Measurements from ENCODE around the gene RNF180. TPM values are rescaled to one million over a fixed set of nuclear protein-coding genes. Genes with fewer than 3 reads are reported as not detected.

RNF180 gene, protein sequence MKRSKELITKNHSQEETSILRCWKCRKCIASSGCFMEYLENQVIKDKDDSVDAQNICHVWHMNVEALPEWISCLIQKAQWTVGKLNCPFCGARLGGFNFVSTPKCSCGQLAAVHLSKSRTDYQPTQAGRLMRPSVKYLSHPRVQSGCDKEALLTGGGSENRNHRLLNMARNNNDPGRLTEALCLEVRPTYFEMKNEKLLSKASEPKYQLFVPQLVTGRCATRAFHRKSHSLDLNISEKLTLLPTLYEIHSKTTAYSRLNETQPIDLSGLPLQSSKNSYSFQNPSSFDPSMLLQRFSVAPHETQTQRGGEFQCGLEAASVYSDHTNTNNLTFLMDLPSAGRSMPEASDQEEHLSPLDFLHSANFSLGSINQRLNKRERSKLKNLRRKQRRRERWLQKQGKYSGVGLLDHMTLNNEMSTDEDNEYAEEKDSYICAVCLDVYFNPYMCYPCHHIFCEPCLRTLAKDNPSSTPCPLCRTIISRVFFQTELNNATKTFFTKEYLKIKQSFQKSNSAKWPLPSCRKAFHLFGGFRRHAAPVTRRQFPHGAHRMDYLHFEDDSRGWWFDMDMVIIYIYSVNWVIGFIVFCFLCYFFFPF
- polyA plus RNA-seq (2012; ENCODE audit: low read depth, missing spikeins), result not detected

DNA sequence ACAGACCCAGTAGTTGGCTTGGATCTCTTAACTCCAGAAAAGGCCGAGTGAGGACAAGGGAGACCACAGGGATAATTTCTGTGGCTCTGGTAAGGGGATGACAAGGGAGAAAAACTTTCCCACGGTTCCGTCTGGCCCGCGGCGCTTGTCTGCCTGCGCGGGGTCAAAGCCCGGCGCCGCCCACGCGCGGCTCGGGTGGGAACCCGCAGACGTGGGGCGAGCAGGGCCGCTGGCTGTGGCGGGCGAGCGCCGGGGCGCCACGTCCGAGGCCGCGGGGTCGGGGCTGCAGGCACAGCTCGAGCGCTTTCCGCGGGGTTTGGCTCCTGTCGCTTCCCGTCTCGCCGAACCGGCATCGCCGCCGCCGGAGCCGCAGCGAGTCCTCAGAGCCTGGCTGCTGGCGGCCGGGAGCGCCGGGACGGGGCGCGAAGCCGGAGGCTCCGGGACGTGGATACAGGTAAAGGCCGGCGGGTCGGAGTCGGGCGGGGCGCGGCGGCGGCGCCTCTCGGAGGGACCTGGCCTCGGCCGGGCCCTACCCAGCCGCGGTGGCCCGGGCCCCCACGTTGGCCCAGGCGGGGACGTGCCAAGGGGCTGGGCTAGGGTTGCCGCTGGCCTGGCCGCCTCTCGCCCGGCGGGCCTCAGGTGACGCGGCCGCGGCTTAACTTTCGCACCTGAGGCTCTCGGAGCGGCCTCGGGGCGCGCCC is at the start of gene RNF180:
TSS of gene RNF180 (plus strand) at position 344 of the 701 bp plus-strand sequence. CDS start 34,965 bp downstream, outside the sequence.
- no peak for FAIRE-seq
- DNase-seq (ENCODE audit: insufficient read length, low spot score), result peak; percentile 12
- TF ChIP-seq TAF1 (IDR thresholded peaks at IDR 0.05; ENCODE audit: low read depth, low read length) (no peak), POLR2A (IDR thresholded peaks at IDR 0.05; ENCODE audit: low read depth, low read length) (no peak)

DNA sequence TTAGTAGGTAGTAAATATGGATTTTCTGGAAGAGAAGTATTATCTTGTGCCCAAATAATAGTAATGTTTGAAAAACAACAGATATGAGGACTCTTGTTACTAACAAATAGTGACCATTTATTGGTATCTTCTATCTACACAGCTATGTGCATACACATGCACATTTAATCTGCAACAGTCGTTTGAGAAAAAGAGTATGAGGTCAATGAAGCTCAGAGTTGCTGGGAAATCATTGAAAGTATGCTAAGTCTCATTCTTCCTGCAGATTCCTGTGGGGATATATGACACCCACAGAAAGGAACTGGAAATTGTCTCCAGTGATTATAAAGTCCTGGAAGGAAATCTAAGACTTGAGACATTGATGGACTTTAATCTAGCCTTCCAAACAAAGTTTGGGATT is 40.1 kb upstream of the RNF180 start:
- DNase-seq (ENCODE audit: insufficient read length, low spot score), result no peak
- TF ChIP-seq POU2F2 (IDR thresholded peaks at IDR 0.05; ENCODE audit: low read depth, low read length), result no peak
- TF ChIP-seq PAX5 (IDR thresholded peaks at IDR 0.05; ENCODE audit: insufficient read depth, low read length, severe bottlenecking), result no peak
- TF ChIP-seq POLR2AphosphoS5 (IDR thresholded peaks at IDR 0.05; ENCODE audit: low read depth, low read length), result no peak
- FAIRE-seq, result no peak

DNA sequence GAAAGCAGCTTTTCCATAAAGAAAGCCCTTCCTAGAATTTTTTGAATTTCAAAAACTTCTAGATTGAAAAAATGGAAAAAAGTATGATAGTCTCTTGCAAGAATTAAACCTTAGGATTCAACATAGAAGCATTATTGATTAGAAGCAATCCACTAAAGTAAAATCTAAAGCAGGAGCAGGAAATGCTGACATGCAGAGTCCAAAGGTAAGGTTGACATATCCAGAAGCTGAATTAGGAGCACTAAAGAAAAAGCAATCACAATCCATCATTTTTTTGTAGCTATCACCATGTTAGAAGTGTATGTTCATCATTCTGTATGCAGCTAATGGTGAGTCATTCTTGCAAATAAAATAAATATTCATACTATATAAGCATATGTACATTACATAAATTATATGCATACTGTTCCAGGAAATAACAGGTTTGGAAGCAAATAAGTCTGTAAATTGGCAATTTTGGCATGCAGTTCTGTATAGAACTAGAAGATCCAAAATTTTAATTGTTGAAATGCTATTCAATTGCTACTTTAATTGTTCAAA is 39.4 kb upstream of the RNF180 start:
- DNase-seq (ENCODE audit: insufficient read length, low spot score) (no peak), FAIRE-seq (no peak)
- TF ChIP-seq POU2F2 (IDR thresholded peaks at IDR 0.05; ENCODE audit: low read depth, low read length) (no peak), TAF1 (IDR thresholded peaks at IDR 0.05; ENCODE audit: low read depth, low read length) (no peak), SPI1 (IDR thresholded peaks at IDR 0.05; ENCODE audit: low read depth, low read length) (no peak), PAX5 (IDR thresholded peaks at IDR 0.05; ENCODE audit: insufficient read depth, low read length, severe bottlenecking) (no peak), POLR2A (IDR thresholded peaks at IDR 0.05; ENCODE audit: low read depth, low read length) (no peak), POLR2AphosphoS5 (IDR thresholded peaks at IDR 0.05; ENCODE audit: low read depth, low read length) (no peak)

DNA sequence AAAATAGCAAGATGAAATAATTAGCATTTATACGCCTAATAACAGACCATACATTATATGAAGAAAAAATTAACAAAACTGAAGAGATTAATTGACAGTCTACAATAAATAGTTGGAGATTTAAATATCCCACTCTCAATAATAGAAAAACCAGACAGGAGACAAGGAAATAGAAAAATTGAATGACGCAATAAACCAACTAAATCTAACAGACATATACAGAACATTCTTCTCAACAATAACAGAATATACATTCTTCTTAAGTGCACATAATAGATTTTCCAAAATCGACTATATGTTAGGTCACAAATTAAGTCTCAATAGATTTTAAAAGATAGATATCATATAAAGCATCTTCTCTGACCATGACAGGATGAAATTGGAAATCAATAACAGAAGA is 25.6 kb upstream of the RNF180 start:
- FAIRE-seq, result no peak
- TF ChIP-seq PAX5 (IDR thresholded peaks at IDR 0.05; ENCODE audit: insufficient read depth, low read length, severe bottlenecking), result no peak
- TF ChIP-seq POLR2AphosphoS5 (IDR thresholded peaks at IDR 0.05; ENCODE audit: low read depth, low read length), result no peak
- no peak for TF ChIP-seq TAF1 (IDR thresholded peaks at IDR 0.05; ENCODE audit: low read depth, low read length)
- no peak for TF ChIP-seq POU2F2 (IDR thresholded peaks at IDR 0.05; ENCODE audit: low read depth, low read length)
- no peak for DNase-seq (ENCODE audit: insufficient read length, low spot score)

DNA sequence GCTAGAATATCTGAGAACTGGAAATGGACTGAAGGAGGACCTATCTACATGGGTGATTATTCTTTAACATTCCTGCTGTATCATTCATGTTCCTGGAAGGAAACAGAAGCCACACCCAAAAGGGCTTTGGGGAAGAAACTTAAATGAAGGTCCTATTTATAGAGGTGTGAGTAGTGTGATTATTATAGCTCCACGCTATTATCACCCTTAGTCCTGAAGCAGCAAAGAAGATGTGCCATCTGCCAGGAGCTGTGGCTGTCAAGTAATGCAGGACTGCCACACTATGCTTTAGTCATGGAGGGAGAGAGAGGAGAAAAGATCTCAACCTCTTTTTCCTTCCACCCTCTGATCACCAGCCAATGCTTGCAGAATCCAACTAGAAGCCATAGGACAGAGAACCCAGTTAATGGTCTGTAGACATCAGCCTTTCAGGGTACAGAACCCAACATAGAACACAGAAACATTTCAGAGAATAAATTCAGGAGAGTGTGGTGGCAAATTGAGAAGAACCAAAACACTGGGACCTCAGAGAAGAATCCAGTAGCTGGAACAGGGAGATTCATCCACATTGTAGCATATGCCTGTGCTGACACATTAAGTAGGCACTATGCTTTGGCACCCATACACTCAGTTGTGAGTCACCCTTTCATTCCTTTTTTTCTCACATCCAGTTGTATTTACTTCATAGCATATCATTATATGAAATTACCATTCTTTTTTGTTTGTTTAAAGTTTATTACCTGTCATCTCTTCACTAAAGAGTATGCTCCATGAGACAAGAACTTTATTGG is 21.0 kb upstream of the RNF180 start:
- FAIRE-seq (no peak), DNase-seq (ENCODE audit: insufficient read length, low spot score) (no peak)
- no peak for TF ChIP-seq SPI1 (IDR thresholded peaks at IDR 0.05; ENCODE audit: low read depth, low read length)
- TF ChIP-seq POLR2A (IDR thresholded peaks at IDR 0.05; ENCODE audit: low read depth, low read length), result no peak
- no peak for TF ChIP-seq POU2F2 (IDR thresholded peaks at IDR 0.05; ENCODE audit: low read depth, low read length)
- TF ChIP-seq POLR2AphosphoS5 (IDR thresholded peaks at IDR 0.05; ENCODE audit: low read depth, low read length), result no peak
- no peak for TF ChIP-seq TAF1 (IDR thresholded peaks at IDR 0.05; ENCODE audit: low read depth, low read length)
- no peak for TF ChIP-seq PAX5 (IDR thresholded peaks at IDR 0.05; ENCODE audit: insufficient read depth, low read length, severe bottlenecking)

DNA sequence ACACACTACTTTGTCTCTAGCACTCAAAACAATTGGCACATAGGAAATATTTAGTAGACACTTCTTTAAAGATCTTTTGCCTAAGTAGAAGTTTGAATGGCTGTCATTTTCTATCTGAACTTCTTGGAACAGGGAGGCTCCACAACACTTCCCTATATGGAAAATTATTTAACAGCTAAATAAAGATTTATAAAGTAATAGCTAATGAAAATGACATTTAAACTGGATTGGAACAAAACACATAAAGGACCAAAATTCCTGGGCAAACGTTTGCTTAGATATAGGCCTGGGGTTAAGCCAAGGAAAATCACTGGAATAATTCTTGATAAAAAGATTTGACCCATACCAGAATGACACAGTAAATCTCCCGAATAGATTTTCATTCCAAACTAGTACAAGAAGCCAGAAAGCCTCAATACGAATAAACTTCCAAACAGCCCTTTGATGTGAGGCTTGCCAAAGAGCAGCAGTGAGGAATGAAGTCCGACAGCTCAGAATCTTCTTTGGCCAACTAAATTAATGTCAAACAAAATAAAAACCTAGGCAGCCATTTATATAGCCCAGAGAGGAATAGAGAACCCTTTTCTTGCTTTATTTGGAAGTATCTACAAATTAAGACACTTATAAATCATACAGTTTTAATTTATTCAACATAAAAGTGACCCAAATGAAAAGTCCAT is 20.3 kb upstream of the RNF180 start:
- no peak for DNase-seq (ENCODE audit: insufficient read length, low spot score)
- TF ChIP-seq SPI1 (IDR thresholded peaks at IDR 0.05; ENCODE audit: low read depth, low read length), result no peak
- TF ChIP-seq POU2F2 (IDR thresholded peaks at IDR 0.05; ENCODE audit: low read depth, low read length), result no peak
- TF ChIP-seq TAF1 (IDR thresholded peaks at IDR 0.05; ENCODE audit: low read depth, low read length), result no peak
- TF ChIP-seq POLR2AphosphoS5 (IDR thresholded peaks at IDR 0.05; ENCODE audit: low read depth, low read length), result no peak
- no peak for TF ChIP-seq PAX5 (IDR thresholded peaks at IDR 0.05; ENCODE audit: insufficient read depth, low read length, severe bottlenecking)
- no peak for TF ChIP-seq POLR2A (IDR thresholded peaks at IDR 0.05; ENCODE audit: low read depth, low read length)
- FAIRE-seq, result no peak

DNA sequence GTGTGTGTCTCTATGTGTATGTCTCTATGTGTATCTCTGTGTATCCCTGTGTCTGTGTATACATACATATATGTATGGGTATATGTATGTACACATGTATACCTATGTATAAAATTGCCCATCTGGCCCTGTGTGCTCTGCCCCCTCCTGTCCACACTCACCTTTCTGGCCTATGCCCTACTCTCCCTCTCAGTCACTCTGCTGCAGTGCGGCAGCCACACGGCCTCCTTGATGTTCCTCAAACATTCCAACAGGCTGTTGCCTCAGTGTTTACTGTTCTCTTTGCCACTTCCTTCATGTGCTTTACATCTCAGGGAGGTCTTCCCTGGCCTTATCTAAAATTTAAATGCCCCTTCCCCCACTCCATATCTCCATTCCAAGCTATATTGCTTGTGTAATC is 18.3 kb upstream of the RNF180 start:
- TF ChIP-seq TAF1 (IDR thresholded peaks at IDR 0.05; ENCODE audit: low read depth, low read length), result no peak
- no peak for TF ChIP-seq SPI1 (IDR thresholded peaks at IDR 0.05; ENCODE audit: low read depth, low read length)
- TF ChIP-seq POLR2AphosphoS5 (IDR thresholded peaks at IDR 0.05; ENCODE audit: low read depth, low read length), result no peak
- no peak for TF ChIP-seq PAX5 (IDR thresholded peaks at IDR 0.05; ENCODE audit: insufficient read depth, low read length, severe bottlenecking)
- no peak for TF ChIP-seq POU2F2 (IDR thresholded peaks at IDR 0.05; ENCODE audit: low read depth, low read length)
- no peak for TF ChIP-seq POLR2A (IDR thresholded peaks at IDR 0.05; ENCODE audit: low read depth, low read length)
- FAIRE-seq (no peak), DNase-seq (ENCODE audit: insufficient read length, low spot score) (no peak)

DNA sequence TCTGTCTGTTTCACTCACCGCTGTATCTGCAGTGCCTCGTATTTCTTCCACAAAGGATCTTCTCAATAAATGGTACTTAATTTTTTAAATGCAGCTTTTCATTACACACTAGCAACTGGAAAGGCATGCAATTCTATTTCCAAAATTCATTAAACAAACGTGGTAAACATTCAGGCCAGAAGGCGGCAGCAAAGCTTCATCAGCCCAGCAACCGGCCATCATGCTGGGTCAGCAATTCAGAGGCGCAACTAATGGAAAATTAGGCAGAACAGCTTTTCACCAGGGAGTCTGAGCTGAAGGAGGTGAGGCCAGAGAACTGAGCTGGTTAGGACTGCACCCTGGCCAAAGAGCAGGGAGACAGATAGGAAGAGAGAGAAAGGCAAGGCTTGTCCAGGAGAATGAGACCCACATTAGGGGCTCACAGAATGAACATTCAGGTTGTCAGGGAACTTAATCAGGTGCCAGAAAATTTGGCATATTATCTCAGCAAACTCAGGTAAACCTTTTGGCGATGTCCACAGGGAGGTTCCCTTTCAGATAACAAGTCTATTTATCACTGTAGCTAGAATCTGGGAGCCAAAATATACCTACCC is 17.7 kb upstream of the RNF180 start:
- FAIRE-seq (no peak), DNase-seq (ENCODE audit: insufficient read length, low spot score) (peak; percentile 12)
- TF ChIP-seq TAF1 (IDR thresholded peaks at IDR 0.05; ENCODE audit: low read depth, low read length) (no peak), POLR2A (IDR thresholded peaks at IDR 0.05; ENCODE audit: low read depth, low read length) (no peak), PAX5 (IDR thresholded peaks at IDR 0.05; ENCODE audit: insufficient read depth, low read length, severe bottlenecking) (no peak), POLR2AphosphoS5 (IDR thresholded peaks at IDR 0.05; ENCODE audit: low read depth, low read length) (no peak), SPI1 (IDR thresholded peaks at IDR 0.05; ENCODE audit: low read depth, low read length) (no peak), POU2F2 (IDR thresholded peaks at IDR 0.05; ENCODE audit: low read depth, low read length) (no peak)
